Measurements from ENCODE around the gene IMPDH1. TPM values are rescaled to one million over a fixed set of nuclear protein-coding genes. Genes with fewer than 3 reads are reported as not detected.

Gene IMPDH1
- total and polyA plus RNA-seq, 2 donors from 2014 or later = 20.9 to 40.3 TPM

DNA sequence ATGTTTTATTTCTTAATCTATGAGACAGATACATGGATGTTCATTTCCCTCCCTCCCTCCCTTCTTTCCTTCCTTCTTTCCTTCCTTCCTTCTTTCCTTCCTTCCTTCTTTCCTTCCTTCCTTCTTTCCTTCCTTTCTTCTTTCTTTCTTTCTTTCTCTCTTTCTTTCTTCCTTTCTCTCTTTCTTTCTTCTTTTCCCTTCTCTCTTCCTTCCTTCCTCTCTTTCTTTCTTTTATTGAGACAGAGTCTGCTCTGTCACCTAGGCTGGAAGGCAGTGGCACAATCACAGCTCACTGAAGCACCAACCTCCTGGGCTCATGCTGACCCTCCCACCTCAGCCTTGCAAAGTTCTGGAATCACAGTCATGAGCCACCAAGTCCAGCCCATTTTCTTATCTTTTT lies 42.8 kb downstream of the IMPDH1 start:
- H3K4me1 ChIP-seq (ENCODE audit: control insufficient read depth in 2 of 3, insufficient read depth in 2 of 3, low read depth in 1 of 3, low read length in 3 of 3) = no peaks in the 10 kb centered on the region
- H3K9ac ChIP-seq (ENCODE audit: low read length in 3 of 3) = no peak overlapping the region
- DNase-seq = no peak
- no peaks in the 10 kb centered on the region for H3K36me3 ChIP-seq (ENCODE audit: control insufficient read depth in 2 of 3, insufficient read depth in 3 of 3, low read length in 3 of 3)
- H3K4me3 ChIP-seq (ENCODE audit: low read length in 3 of 3) = no peak overlapping the region
- no peak overlapping the region for H3K27ac ChIP-seq (ENCODE audit: low read depth in 2 of 2, low read length in 2 of 2)
- H3K27me3 ChIP-seq (ENCODE audit: control insufficient read depth, insufficient read depth, low read length) = peaks cover 17% of the 10 kb centered on the region
- TF ChIP-seq, protein P1, sequence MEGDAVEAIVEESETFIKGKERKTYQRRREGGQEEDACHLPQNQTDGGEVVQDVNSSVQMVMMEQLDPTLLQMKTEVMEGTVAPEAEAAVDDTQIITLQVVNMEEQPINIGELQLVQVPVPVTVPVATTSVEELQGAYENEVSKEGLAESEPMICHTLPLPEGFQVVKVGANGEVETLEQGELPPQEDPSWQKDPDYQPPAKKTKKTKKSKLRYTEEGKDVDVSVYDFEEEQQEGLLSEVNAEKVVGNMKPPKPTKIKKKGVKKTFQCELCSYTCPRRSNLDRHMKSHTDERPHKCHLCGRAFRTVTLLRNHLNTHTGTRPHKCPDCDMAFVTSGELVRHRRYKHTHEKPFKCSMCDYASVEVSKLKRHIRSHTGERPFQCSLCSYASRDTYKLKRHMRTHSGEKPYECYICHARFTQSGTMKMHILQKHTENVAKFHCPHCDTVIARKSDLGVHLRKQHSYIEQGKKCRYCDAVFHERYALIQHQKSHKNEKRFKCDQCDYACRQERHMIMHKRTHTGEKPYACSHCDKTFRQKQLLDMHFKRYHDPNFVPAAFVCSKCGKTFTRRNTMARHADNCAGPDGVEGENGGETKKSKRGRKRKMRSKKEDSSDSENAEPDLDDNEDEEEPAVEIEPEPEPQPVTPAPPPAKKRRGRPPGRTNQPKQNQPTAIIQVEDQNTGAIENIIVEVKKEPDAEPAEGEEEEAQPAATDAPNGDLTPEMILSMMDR (IDR thresholded peaks at IDR 0.05; ENCODE audit: borderline replicate concordance, extremely low read depth, insufficient read depth) = no peak
- intact Hi-C loops (cut with DNase I) = no loop called here
- H3K9me3 ChIP-seq (ENCODE audit: control insufficient read depth in 2 of 3, insufficient read depth in 1 of 3, low read length in 3 of 3) = no peaks in the 10 kb centered on the region
- no peak for FAIRE-seq

DNA sequence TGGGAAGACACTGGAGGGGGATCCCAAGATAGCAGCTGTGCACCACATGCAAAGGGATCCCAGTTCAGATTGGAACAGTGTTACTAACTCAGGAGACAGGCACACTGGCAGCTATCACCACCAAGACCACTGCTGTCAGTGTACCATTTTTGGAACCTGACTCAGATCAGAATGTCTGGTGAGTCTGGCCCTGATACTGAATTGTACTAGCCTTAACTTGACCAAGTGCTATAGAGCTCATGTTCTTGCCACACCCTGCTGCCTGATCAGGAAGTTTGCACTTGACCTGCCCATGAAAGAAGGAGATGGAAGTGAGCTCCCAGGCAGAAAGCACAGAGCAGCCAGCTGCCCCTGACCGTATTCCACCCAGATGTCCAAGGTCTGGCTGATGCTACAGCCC lies 43.5 kb downstream of the IMPDH1 start:
- peaks cover 17% of the 10 kb centered on the region for H3K27me3 ChIP-seq (ENCODE audit: control insufficient read depth, insufficient read depth, low read length)
- no peak overlapping the region for H3K4me3 ChIP-seq (ENCODE audit: low read length in 3 of 3)
- intact Hi-C loops (cut with DNase I) = no loop called here
- DNase-seq (no peak), FAIRE-seq (no peak)
- H3K9ac ChIP-seq (ENCODE audit: low read length in 3 of 3) = no peak overlapping the region
- no peak overlapping the region for H3K27ac ChIP-seq (ENCODE audit: low read depth in 2 of 2, low read length in 2 of 2)
- TF ChIP-seq, protein P1 (IDR thresholded peaks at IDR 0.05; ENCODE audit: borderline replicate concordance, extremely low read depth, insufficient read depth) = no peak
- H3K36me3 ChIP-seq (ENCODE audit: control insufficient read depth in 2 of 3, insufficient read depth in 3 of 3, low read length in 3 of 3) = no peaks in the 10 kb centered on the region
- H3K9me3 ChIP-seq (ENCODE audit: control insufficient read depth in 2 of 3, insufficient read depth in 1 of 3, low read length in 3 of 3) = no peaks in the 10 kb centered on the region
- no peaks in the 10 kb centered on the region for H3K4me1 ChIP-seq (ENCODE audit: control insufficient read depth in 2 of 3, insufficient read depth in 2 of 3, low read depth in 1 of 3, low read length in 3 of 3)

DNA sequence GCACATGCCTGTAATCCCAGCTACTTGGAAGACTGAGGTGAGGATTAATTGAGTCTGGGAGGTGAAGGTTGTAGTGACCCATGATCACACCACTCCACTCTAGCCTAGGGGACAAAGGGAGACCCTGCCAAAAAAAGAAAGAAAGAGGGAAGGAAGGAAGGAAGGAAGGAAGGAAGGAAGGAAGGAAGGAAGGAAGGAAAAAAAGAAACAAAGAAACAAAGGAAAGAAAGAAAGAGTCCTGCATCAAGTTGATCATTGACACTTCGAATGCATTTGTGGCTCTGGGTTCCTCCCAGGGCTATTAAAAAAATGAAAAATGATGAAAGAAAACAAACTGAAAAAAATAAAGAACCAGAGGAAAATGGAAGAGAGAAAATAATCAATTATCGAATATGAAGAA lies 44.4 kb downstream of the IMPDH1 start:
- Histone ChIP-seq H3K4me1 (ENCODE audit: control insufficient read depth in 2 of 3, insufficient read depth in 2 of 3, low read depth in 1 of 3, low read length in 3 of 3) (peaks cover 0 to 6% (median 0%) of the 10 kb centered on the region in 3 donors), H3K4me3 (ENCODE audit: low read length in 3 of 3) (no peak overlapping the region), H3K27ac (ENCODE audit: low read depth in 2 of 2, low read length in 2 of 2) (no peak overlapping the region), H3K36me3 (ENCODE audit: control insufficient read depth in 2 of 3, insufficient read depth in 3 of 3, low read length in 3 of 3) (no peaks in the 10 kb centered on the region), H3K9ac (ENCODE audit: low read length in 3 of 3) (no peak overlapping the region), H3K9me3 (ENCODE audit: control insufficient read depth in 2 of 3, insufficient read depth in 1 of 3, low read length in 3 of 3) (no peaks in the 10 kb centered on the region), H3K27me3 (ENCODE audit: control insufficient read depth, insufficient read depth, low read length) (peaks cover 17% of the 10 kb centered on the region)
- DNase-seq = no peak
- no peak for FAIRE-seq
- TF ChIP-seq, protein P1 (IDR thresholded peaks at IDR 0.05; ENCODE audit: borderline replicate concordance, extremely low read depth, insufficient read depth) = no peak
- intact Hi-C loops (cut with DNase I) = no loop called here
